Endodermal cell (in vitro differentiated cells): ENCODE data around the gene PCP4L1. TPM values are rescaled to one million over a fixed set of nuclear protein-coding genes. Genes with fewer than 3 reads are reported as not detected.
"Not testable (repeated sequence)": the region's sequence is repeated elsewhere in the genome, so short reads cannot be mapped to it uniquely, and the experiment has no call there.

Experiments
- DNase-seq: peaks from one replicate; pipeline ENCODE4 v3.0.0-alpha.2; 2017
- H3K27ac ChIP-seq: 2 replicates; pipeline ENCODE4 v1.5.1; 2013; ENCODE audit warnings: mild to moderate bottlenecking, low read depth, low read length, moderate library complexity
- H3K27me3 ChIP-seq: 2 replicates; pipeline ENCODE4 v1.6.1; 2013; ENCODE audit warnings: mild to moderate bottlenecking, low read length, moderate library complexity; ENCODE audit not compliant: insufficient read depth, control insufficient read depth, poor library complexity, severe bottlenecking
- H3K36me3 ChIP-seq: 2 replicates; pipeline ENCODE4 v1.7.0; 2013; ENCODE audit warnings: mild to moderate bottlenecking, low read length, moderate library complexity; ENCODE audit not compliant: control insufficient read depth, insufficient read depth
- H3K4me1 ChIP-seq: one replicate; pipeline ENCODE4 v1.7.0; 2013; ENCODE audit warnings: low read length; ENCODE audit not compliant: control insufficient read depth, insufficient read depth
- H3K4me3 ChIP-seq: 2 replicates; pipeline ENCODE4 v1.5.1; 2013; ENCODE audit warnings: mild to moderate bottlenecking, low read length, moderate library complexity
- H3K9ac ChIP-seq: 2 replicates; pipeline ENCODE4 v1.6.1; 2013; ENCODE audit warnings: mild to moderate bottlenecking, low read length, moderate library complexity; ENCODE audit not compliant: poor library complexity, severe bottlenecking; ENCODE audit errors: extremely low read depth
- H3K9me3 ChIP-seq: 2 replicates; pipeline ENCODE4 v1.6.1; 2013; ENCODE audit warnings: mild to moderate bottlenecking, low read length, moderate library complexity; ENCODE audit not compliant: control insufficient read depth
- H3K27ac Mint-ChIP-seq: 2 replicates; pipeline ENCODE4 v1.8.0; 2020; ENCODE audit warnings: mixed read lengths
- H3K27me3 Mint-ChIP-seq: 2 replicates; pipeline ENCODE4 v1.8.0; 2021; ENCODE audit warnings: mild to moderate bottlenecking, mixed read lengths; ENCODE audit not compliant: insufficient read depth
- H3K36me3 Mint-ChIP-seq: 2 replicates; pipeline ENCODE4 v1.8.0; 2020; ENCODE audit warnings: low read depth, mixed read lengths
- H3K4me1 Mint-ChIP-seq: 2 replicates; pipeline ENCODE4 v1.8.0; 2020; ENCODE audit warnings: mixed read lengths
- H3K4me3 Mint-ChIP-seq: 2 replicates; pipeline ENCODE4 v1.8.0; 2020; ENCODE audit warnings: mild to moderate bottlenecking, moderate library complexity, mixed read lengths
- H3K9me3 Mint-ChIP-seq: 2 replicates; pipeline ENCODE4 v1.8.0; 2020; ENCODE audit warnings: mild to moderate bottlenecking, mixed read lengths
- CTCF ChIP-seq: fragments of 200-600 bp; sonication (generic); conservative IDR thresholded peaks from 2 replicates; pipeline ENCODE4 v1.5.0; 2021; ENCODE audit warnings: antibody characterized with exemption, mild to moderate bottlenecking
- WGBS, 2 experiments: methylation state at CpG; one replicate each; pipeline versions ENCODE4 v1.1.5 to v1.1.7; 2013; ENCODE audit warnings: missing lambda C conversion rate in 2 of 2, mixed read lengths in 1 of 2; ENCODE audit not compliant: insufficient coverage in 1 of 2, insufficient read length in 1 of 2; 5-methylcytosine and 5-hydroxymethylcytosine counted together
- total RNA-seq, 2 donors: library from RNA; stranded (reverse); fragmentation: NEBNext Ultra II Directional in 1 of 2; extraction: Animal tissue kit (Norgen Biotek cat#: 25700) in 1 of 2; gene quantifications; 2 replicates in 1 of 2; 3 replicates in 1 of 2; pipeline ENCODE4 v1.2.1, GENCODE V29; 2021

The PCP4L1 gene
- total RNA-seq, 2 donors from 2014 or later = 4.0 to 11.3 TPM

GRCh38 chr1:161311595-161312181 is 53.1 kb downstream of the PCP4L1 start:
- Histone ChIP-seq H3K9me3 (no peaks in the 10 kb centered on the region), H3K27me3 (no peaks in the 10 kb centered on the region), H3K4me1 (no peaks in the 10 kb centered on the region), H3K27ac (no peak overlapping the region), H3K36me3 (no peaks in the 10 kb centered on the region), H3K4me3 (no peak overlapping the region), H3K9ac (no peak overlapping the region)
- H3K27me3 Mint-ChIP-seq = peaks cover 12% of the 10 kb centered on the region
- no peak overlapping the region for H3K4me3 Mint-ChIP-seq
- H3K27ac Mint-ChIP-seq = no peak overlapping the region
- TF ChIP-seq CTCF = no peak
- 92 to 94% methylated on average over 3 to 4 of the region's 4 CpGs for WGBS, 2 experiments
- DNase-seq = no peak
- no peaks in the 10 kb centered on the region for H3K9me3 Mint-ChIP-seq
- no peaks in the 10 kb centered on the region for H3K36me3 Mint-ChIP-seq
- H3K4me1 Mint-ChIP-seq = peaks cover 21% of the 10 kb centered on the region

GRCh38 chr1:161313554-161314200 is 55.1 kb downstream of the PCP4L1 start:
- peak overlapping the region; percentile 89 for H3K4me3 ChIP-seq
- 37 to 57% methylated on average over 5 to 27 of the region's 28 CpGs for WGBS, 2 experiments
- H3K36me3 ChIP-seq = peaks cover 7% of the 10 kb centered on the region
- peaks cover 4% of the 10 kb centered on the region for H3K36me3 Mint-ChIP-seq
- no peak for DNase-seq
- peak overlapping the region; percentile 98 for H3K9ac ChIP-seq
- peak overlapping the region; percentile 77 for H3K27ac ChIP-seq
- peaks cover 21% of the 10 kb centered on the region for H3K4me1 Mint-ChIP-seq
- peak overlapping the region; percentile 98 for H3K4me3 Mint-ChIP-seq
- no peak for TF ChIP-seq CTCF
- peaks cover 7% of the 10 kb centered on the region for H3K27me3 Mint-ChIP-seq
- H3K9me3 ChIP-seq = no peaks in the 10 kb centered on the region
- H3K27ac Mint-ChIP-seq = peak overlapping the region; percentile 100
- no peaks in the 10 kb centered on the region for H3K4me1 ChIP-seq
- no peaks in the 10 kb centered on the region for H3K9me3 Mint-ChIP-seq
- H3K27me3 ChIP-seq = no peaks in the 10 kb centered on the region

- DNase-seq = peak; percentile 97
- no peaks in the 10 kb centered on the region for H3K4me1 ChIP-seq
- peak within 1 kb of the TSS; percentile 89 for H3K4me3 ChIP-seq
- H3K36me3 ChIP-seq = peaks cover 7% of the 10 kb centered on the region
- H3K27ac ChIP-seq = peak within 1 kb of the TSS; percentile 77
- peak within 1 kb of the TSS; percentile 100 for H3K27ac Mint-ChIP-seq
- H3K27me3 Mint-ChIP-seq = peaks cover 4% of the 10 kb centered on the region
- TF ChIP-seq CTCF = peak; percentile 72
- no peaks in the 10 kb centered on the region for H3K9me3 ChIP-seq
- WGBS, 2 experiments = 0% methylated on average over 18 to 45 of the region's 45 CpGs
- H3K9me3 Mint-ChIP-seq = no peaks in the 10 kb centered on the region
- H3K27me3 ChIP-seq = no peaks in the 10 kb centered on the region
- peak within 1 kb of the TSS; percentile 98 for H3K4me3 Mint-ChIP-seq
- H3K4me1 Mint-ChIP-seq = peaks cover 21% of the 10 kb centered on the region
- peak within 1 kb of the TSS; percentile 98 for H3K9ac ChIP-seq
- peaks cover 6% of the 10 kb centered on the region for H3K36me3 Mint-ChIP-seq
Measured at GRCh38 chr1:161314201-161314981, 55.8 kb downstream of the PCP4L1 start, which contains the start of gene SDHC. TSS of gene SDHC (plus strand) at chr1:161314381. CDS start at chr1:161314406, 25 bp downstream.

DNA sequence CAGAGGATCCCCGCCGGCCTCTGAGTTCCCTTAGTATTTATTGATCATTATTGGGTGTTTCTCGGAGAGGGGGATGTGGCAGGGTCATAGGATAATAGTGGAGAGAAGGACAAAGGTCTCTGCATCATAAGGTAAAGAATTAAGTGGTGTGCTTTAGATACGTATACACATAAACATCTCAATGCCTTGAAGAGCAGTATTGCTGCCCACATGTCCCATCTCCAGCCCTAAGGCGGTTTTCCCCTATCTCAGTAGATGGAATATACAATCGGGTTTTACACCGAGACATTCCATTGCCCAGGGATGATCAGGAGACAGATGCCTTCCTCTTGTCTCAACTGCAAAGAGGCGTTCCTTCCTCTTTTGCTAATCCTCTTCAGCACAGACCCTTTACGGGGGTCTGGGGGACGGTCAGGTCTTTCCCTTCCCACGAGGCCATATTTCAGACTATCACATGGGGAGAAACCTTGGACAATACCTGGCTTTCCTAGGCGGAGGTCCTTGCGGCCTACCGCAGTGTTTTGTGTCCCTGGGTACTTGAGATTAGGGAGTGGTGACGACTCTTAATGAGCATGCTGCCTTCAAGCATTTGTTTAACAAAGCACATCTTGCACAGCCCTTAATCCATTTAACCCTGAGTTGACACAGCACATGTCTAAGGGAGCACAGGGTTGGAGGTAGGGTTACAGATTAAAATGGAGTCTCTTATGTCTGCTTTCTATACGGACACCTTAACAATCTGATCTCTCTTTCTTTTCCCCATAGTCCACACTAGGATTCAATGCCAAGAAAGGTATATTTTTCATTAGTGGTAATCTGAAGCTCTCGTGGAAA is 57.5 kb downstream of the PCP4L1 start:
- H3K9me3 Mint-ChIP-seq, H3K4me1 ChIP-seq, H3K27me3 ChIP-seq, H3K9me3 ChIP-seq, H3K27me3 Mint-ChIP-seq, H3K27ac ChIP-seq: not testable (repeated sequence)
- Mint-ChIP-seq H3K27ac (peak overlapping the region; percentile 100), H3K4me1 (peaks cover 23% of the 10 kb centered on the region), H3K36me3 (peaks cover 13% of the 10 kb centered on the region), H3K4me3 (peak overlapping the region; percentile 98)
- peak overlapping the region; percentile 98 for H3K9ac ChIP-seq
- H3K4me3 ChIP-seq = peak overlapping the region; percentile 89
- DNase-seq = peak; percentile 61
- 51 to 59% methylated on average over 6 to 15 of the region's 17 CpGs for WGBS, 2 experiments
- peaks cover 15% of the 10 kb centered on the region for H3K36me3 ChIP-seq
